A673 (cell line): Measurements from ENCODE around the gene LAMTOR4.

Experiments
- CTCF ChIP-seq: fragments of 300-800, 200-600 bp; sonication (generic); conservative IDR thresholded peaks from 2 replicates; pipeline ENCODE4 v1.5.1; 2017; ENCODE audit warnings: low read depth, mild to moderate bottlenecking, antibody characterized with exemption, low read length, moderate library complexity, mixed read lengths
- EZH2 ChIP-seq: fragments of 200-600 bp; sonication (generic); IDR thresholded peaks from 2 replicates; pipeline ENCODE4 v1.6.1; 2017; ENCODE audit warnings: borderline replicate concordance, low read depth, mild to moderate bottlenecking, mixed read lengths, antibody characterized with exemption, low read length; ENCODE audit not compliant: poor library complexity, severe bottlenecking

- no peak for TF ChIP-seq CTCF
- no peak for TF ChIP-seq EZH2
Observed at GRCh38 chr7:100155553-100156317, 7.0 kb downstream of the LAMTOR4 start.
